Lower leg skin (tissue), 4 donors: ENCODE measurements around the gene RIPOR2. TPM values are rescaled to one million over a fixed set of nuclear protein-coding genes. Genes with fewer than 3 reads are reported as not detected.

ENCODE experiments used
- DNase-seq, 2 donors: peaks; one replicate each; pipeline ENCODE4 v3.0.0-alpha.2; 2019; ENCODE audit warnings: low spot score in 2 of 2
- H3K4me3 ChIP-seq: fragments of 200-600 bp; sonication (generic); 2 replicates; pipeline ENCODE4 v1.5.1; 2017; ENCODE audit warnings: mild to moderate bottlenecking, low read depth; ENCODE audit not compliant: poor library complexity, severe bottlenecking
- POLR2A ChIP-seq, 2 donors: fragments of 450-650 bp; IDR thresholded peaks; one replicate each; pipeline ENCODE4 v1.6.1; 2016 to 2017; ENCODE audit warnings: antibody characterized with exemption in 2 of 2, mild to moderate bottlenecking in 1 of 2, moderate library complexity in 1 of 2
- WGBS, 2 donors: methylation state at CpG; one replicate each; pipeline ENCODE4 v1.1.5; 2018; 5-methylcytosine and 5-hydroxymethylcytosine counted together
- intact Hi-C: fragments of 100-400 bp; cut with DNase I; formaldehyde crosslinking; loops from one replicate; pipeline ENCODE4 v1.15.0; 2023; ENCODE audit warnings: low total_unique reads
- total RNA-seq, 4 donors: library from RNA; depleted of rRNA; stranded (reverse); fragments of >200 nt; gene quantifications; one replicate each; pipeline ENCODE4 v1.1.0, GENCODE V29; 2016
- TF ChIP-seq, protein P1 (sequence below), 3 donors: fragments of 450-650 bp; IDR thresholded peaks; one replicate each; pipeline ENCODE4 v1.5.1; 2016; ENCODE audit warnings: antibody characterized with exemption in 3 of 3, mild to moderate bottlenecking in 3 of 3, moderate library complexity in 2 of 3

The RIPOR2 gene
- total RNA-seq, 4 donors from 2014 or later = 5.2 to 21.3 (median 8.6) TPM

GRCh38 chr6:24903681-24904080 lies 32.1 kb downstream of the RIPOR2 start:
- 94 to 95% methylated on average over 7 of the region's 7 CpGs for WGBS, 2 donors
- no peak for DNase-seq
- TF ChIP-seq POLR2A (IDR thresholded peaks at IDR 0.05) = no peak
- TF ChIP-seq, protein P1, sequence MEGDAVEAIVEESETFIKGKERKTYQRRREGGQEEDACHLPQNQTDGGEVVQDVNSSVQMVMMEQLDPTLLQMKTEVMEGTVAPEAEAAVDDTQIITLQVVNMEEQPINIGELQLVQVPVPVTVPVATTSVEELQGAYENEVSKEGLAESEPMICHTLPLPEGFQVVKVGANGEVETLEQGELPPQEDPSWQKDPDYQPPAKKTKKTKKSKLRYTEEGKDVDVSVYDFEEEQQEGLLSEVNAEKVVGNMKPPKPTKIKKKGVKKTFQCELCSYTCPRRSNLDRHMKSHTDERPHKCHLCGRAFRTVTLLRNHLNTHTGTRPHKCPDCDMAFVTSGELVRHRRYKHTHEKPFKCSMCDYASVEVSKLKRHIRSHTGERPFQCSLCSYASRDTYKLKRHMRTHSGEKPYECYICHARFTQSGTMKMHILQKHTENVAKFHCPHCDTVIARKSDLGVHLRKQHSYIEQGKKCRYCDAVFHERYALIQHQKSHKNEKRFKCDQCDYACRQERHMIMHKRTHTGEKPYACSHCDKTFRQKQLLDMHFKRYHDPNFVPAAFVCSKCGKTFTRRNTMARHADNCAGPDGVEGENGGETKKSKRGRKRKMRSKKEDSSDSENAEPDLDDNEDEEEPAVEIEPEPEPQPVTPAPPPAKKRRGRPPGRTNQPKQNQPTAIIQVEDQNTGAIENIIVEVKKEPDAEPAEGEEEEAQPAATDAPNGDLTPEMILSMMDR (IDR thresholded peaks at IDR 0.05) = no peak
- H3K4me3 ChIP-seq = no peak overlapping the region
- intact Hi-C loops = no loop called here

GRCh38 chr6:24902782-24903181 lies 33.0 kb downstream of the RIPOR2 start:
- 55 to 57% methylated on average over 1 of the region's 1 CpG for WGBS, 2 donors
- no peak for TF ChIP-seq POLR2A (IDR thresholded peaks at IDR 0.05)
- TF ChIP-seq, protein P1 (IDR thresholded peaks at IDR 0.05) = no peak
- no peak for DNase-seq
- no peak overlapping the region for H3K4me3 ChIP-seq
- intact Hi-C loops = no loop called here

DNA sequence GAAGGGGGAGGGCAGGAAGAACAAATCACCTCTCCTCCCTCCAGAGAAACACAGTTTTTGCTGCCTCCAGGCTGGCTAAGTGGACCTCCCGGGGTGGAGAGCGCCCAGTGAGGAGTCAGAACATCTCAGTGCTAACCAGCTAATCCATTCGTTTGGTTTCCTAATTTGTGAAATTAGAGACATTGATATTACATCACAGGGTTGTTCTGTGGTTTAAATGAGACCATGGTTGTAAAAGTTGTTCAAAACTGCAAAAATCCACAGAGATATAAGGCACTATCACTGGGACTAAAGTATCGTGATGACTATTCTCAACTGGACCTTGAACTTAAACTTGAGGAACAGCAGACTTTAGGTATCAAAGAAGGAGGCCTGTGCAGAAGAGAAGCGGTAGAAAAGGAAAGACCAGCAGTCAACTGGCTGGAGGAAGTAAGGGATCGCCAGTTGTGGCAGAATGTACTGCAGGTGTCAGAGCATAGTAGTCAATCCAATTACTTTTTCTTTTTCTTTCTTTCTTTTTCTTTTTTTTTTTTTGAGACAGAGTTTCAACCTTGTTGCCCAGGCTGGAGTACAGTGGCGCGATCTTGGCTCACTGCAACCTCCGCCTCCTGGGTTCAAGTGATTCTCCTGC lies 33.9 kb downstream of the RIPOR2 start:
- intact Hi-C loops = no loop called here
- H3K4me3 ChIP-seq = no peak overlapping the region
- DNase-seq = no peak
- 86 to 94% methylated on average over 9 of the region's 9 CpGs for WGBS, 2 donors
- TF ChIP-seq POLR2A (IDR thresholded peaks at IDR 0.05) = no peak
- TF ChIP-seq, protein P1 (IDR thresholded peaks at IDR 0.05) = no peak

- H3K4me3 ChIP-seq = no peak overlapping the region
- no peak for TF ChIP-seq POLR2A (IDR thresholded peaks at IDR 0.05)
- TF ChIP-seq, protein P1 (IDR thresholded peaks at IDR 0.05) = no peak
- intact Hi-C loops = no loop called here
- no peak for DNase-seq
- 72 to 74% methylated on average over 6 of the region's 6 CpGs for WGBS, 2 donors
Observed at GRCh38 chr6:24900917-24901697, 34.7 kb downstream of the RIPOR2 start.

DNA sequence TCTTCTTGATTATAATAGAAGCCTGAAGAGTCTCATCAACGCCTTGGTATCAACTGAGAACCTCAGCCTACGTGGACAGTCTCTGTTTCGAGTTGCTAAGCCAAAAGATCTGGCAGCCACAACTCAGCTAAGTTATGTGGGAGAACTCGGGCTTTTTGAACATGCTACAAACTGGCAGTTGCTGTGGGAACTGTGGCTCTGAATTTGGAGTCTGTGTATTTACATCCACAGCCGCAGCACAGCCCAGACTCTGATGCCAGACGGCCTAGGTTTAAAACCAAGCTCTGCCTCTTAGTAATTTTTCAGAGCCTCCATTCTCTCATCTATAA lies 35.8 kb downstream of the RIPOR2 start:
- no peak overlapping the region for H3K4me3 ChIP-seq
- intact Hi-C loops = no loop called here
- no peak for DNase-seq
- TF ChIP-seq POLR2A (IDR thresholded peaks at IDR 0.05) = no peak
- TF ChIP-seq, protein P1 (IDR thresholded peaks at IDR 0.05) = no peak
- WGBS, 2 donors = 60 to 63% methylated on average over 6 of the region's 6 CpGs
